Stomach (tissue), 4 donors: Measurements from ENCODE around the gene ZNF408.
"Not testable (repeated sequence)": the region's sequence is repeated elsewhere in the genome, so short reads cannot be mapped to it uniquely, and the experiment has no call there.

Source experiments
- CTCF ChIP-seq, 7 experiments: fragments of 450-650 bp in 4 of 7; fragments of 200-600 bp in 3 of 7; sonication (generic) in 3 of 7; IDR thresholded peaks; one replicate each; pipeline ENCODE4 v1.5.1; 2016 to 2019; ENCODE audit warnings: antibody characterized with exemption in 7 of 7, control low read depth in 2 of 7, mild to moderate bottlenecking in 1 of 7
- EP300 ChIP-seq: sonication (generic); formaldehyde crosslinking; IDR thresholded peaks from one replicate; pipeline ENCODE4 v1.6.1; 2017; ENCODE audit warnings: antibody characterized with exemption
- POLR2A ChIP-seq, 4 donors: fragments of 450-650 bp; IDR thresholded peaks; one replicate each; pipeline ENCODE4 v1.6.1; 2016; ENCODE audit warnings: antibody characterized with exemption in 4 of 4, control low read depth in 2 of 4, mild to moderate bottlenecking in 1 of 4, moderate library complexity in 1 of 4
- POLR2AphosphoS5 ChIP-seq, 3 donors: sonication (generic); formaldehyde crosslinking; IDR thresholded peaks; one replicate each; pipeline ENCODE4 v1.6.1; 2016; ENCODE audit warnings: antibody characterized with exemption in 3 of 3

GRCh38 chr11:46670521-46670920, 30.3 kb upstream of the ZNF408 start:
- TF ChIP-seq POLR2A (IDR thresholded peaks at IDR 0.05); CTCF (IDR thresholded peaks at IDR 0.05); EP300; POLR2AphosphoS5 (IDR thresholded peaks at IDR 0.05): not testable (repeated sequence)
